HG03558 (cell line): ENCODE data around the gene PHACTR4.
"Not testable (repeated sequence)": the region's sequence is repeated elsewhere in the genome, so short reads cannot be mapped to it uniquely, and the experiment has no call there.

Experiments
- ATAC-seq: cut with Tn5 transposase; IDR thresholded peaks from one replicate; pipeline ENCODE4 v1.9.1; 2021; ENCODE audit warnings: moderate number of reproducible peaks; ENCODE audit not compliant: unreplicated experiment; ENCODE audit errors: extremely low read depth

Gene PHACTR4

GRCh38 chr1:28370239-28371009 is 884 bp downstream of the PHACTR4 start:
- no peak for ATAC-seq

GRCh38 chr1:28371010-28371377 is 1.5 kb downstream of the PHACTR4 start:
- ATAC-seq = no peak

GRCh38 chr1:28373450-28373849 is 3.9 kb downstream of the PHACTR4 start:
- not testable (repeated sequence) for ATAC-seq

- no peak for ATAC-seq
Observed at GRCh38 chr1:28374297-28374696, 4.8 kb downstream of the PHACTR4 start.

- not testable (repeated sequence) for ATAC-seq
Observed at GRCh38 chr1:28375598-28375997, 6.1 kb downstream of the PHACTR4 start.

GRCh38 chr1:28376195-28376594 is 6.7 kb downstream of the PHACTR4 start:
- ATAC-seq = not testable (repeated sequence)

- no peak for ATAC-seq
Observed at GRCh38 chr1:28378906-28379305, 9.4 kb downstream of the PHACTR4 start.

GRCh38 chr1:28380394-28380793 is 10.9 kb downstream of the PHACTR4 start:
- no peak for ATAC-seq

- ATAC-seq = not testable (repeated sequence)
Observed at GRCh38 chr1:28383785-28384184, 14.2 kb downstream of the PHACTR4 start.

GRCh38 chr1:28392027-28392652 is 22.6 kb downstream of the PHACTR4 start:
- no peak for ATAC-seq

- no peak for ATAC-seq
Observed at GRCh38 chr1:28394136-28394535, 24.6 kb downstream of the PHACTR4 start.

- no peak for ATAC-seq
Observed at GRCh38 chr1:28395181-28395580, 25.6 kb downstream of the PHACTR4 start.

- ATAC-seq = no peak
Observed at GRCh38 chr1:28401760-28402159, 32.2 kb downstream of the PHACTR4 start.

- ATAC-seq = no peak
Observed at GRCh38 chr1:28409090-28409489, 39.5 kb downstream of the PHACTR4 start.

- no peak for ATAC-seq
Observed at GRCh38 chr1:28411656-28412055, 42.1 kb downstream of the PHACTR4 start.

- no peak for ATAC-seq
Observed at GRCh38 chr1:28412731-28413130, 43.2 kb downstream of the PHACTR4 start.

GRCh38 chr1:28416509-28417194 is 47.1 kb downstream of the PHACTR4 start:
- ATAC-seq = no peak

GRCh38 chr1:28417441-28417922 is 47.9 kb downstream of the PHACTR4 start:
- ATAC-seq = no peak

- ATAC-seq = no peak
Observed at GRCh38 chr1:28417926-28418637, 48.5 kb downstream of the PHACTR4 start.

- ATAC-seq = no peak
Observed at GRCh38 chr1:28421744-28422143, 52.2 kb downstream of the PHACTR4 start.

- no peak for ATAC-seq
Observed at GRCh38 chr1:28426831-28427230, 57.3 kb downstream of the PHACTR4 start.
